Upper lobe of left lung (tissue), 4 donors: ENCODE data around the gene PTPRD.

Source experiments
- EP300 ChIP-seq, 4 donors: sonication (generic); formaldehyde crosslinking; IDR thresholded peaks; one replicate each; pipeline ENCODE4 v1.5.1; 2017; ENCODE audit warnings: antibody characterized with exemption in 4 of 4, control low read depth in 2 of 4
- TF ChIP-seq, protein P1 (sequence below), 6 experiments: fragments of 450-650 bp in 4 of 6; fragments of 200-600 bp in 2 of 6; sonication (generic) in 2 of 6; IDR thresholded peaks; one replicate each; pipeline ENCODE4 v1.5.1; 2016 to 2019; ENCODE audit warnings: antibody characterized with exemption in 6 of 6

DNA sequence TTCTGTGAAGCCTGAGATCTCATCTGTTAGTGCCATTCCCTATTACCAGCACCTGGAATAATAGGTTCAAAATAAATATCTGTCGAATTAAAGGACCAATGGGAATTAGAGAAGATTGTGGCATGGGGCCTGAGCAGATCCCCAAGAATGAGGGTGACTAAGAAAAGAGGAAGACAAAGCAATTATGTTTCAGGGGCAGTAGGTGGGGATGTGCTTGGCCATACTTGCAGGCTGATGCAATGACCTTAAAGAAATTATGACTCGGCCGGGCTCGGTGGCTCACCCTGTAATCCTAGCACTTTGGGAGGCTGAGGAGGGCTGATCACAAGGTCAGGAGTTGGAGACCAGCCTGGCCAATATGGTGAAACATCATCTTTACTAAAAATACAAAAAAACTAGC, 562.8 kb downstream of the PTPRD start:
- TF ChIP-seq, protein P1, sequence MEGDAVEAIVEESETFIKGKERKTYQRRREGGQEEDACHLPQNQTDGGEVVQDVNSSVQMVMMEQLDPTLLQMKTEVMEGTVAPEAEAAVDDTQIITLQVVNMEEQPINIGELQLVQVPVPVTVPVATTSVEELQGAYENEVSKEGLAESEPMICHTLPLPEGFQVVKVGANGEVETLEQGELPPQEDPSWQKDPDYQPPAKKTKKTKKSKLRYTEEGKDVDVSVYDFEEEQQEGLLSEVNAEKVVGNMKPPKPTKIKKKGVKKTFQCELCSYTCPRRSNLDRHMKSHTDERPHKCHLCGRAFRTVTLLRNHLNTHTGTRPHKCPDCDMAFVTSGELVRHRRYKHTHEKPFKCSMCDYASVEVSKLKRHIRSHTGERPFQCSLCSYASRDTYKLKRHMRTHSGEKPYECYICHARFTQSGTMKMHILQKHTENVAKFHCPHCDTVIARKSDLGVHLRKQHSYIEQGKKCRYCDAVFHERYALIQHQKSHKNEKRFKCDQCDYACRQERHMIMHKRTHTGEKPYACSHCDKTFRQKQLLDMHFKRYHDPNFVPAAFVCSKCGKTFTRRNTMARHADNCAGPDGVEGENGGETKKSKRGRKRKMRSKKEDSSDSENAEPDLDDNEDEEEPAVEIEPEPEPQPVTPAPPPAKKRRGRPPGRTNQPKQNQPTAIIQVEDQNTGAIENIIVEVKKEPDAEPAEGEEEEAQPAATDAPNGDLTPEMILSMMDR (IDR thresholded peaks at IDR 0.05), result no peak
- TF ChIP-seq EP300 (IDR thresholded peaks at IDR 0.05), result no peak
